ENCODE results near the gene SLC35A3. TPM values are rescaled to one million over a fixed set of nuclear protein-coding genes. Genes with fewer than 3 reads are reported as not detected.

Gene SLC35A3
- total and polyA plus RNA-seq, 11 donors = 4.4 to 10.9 (median 6.9) TPM

GRCh38 chr1:100034470-100034869 lies 64.7 kb downstream of the SLC35A3 start:
- DNase-seq = no peak
- ATAC-seq = no peak
- intact Hi-C loops (cut with DNase I) = loop anchor here in 4 of 10 donors (2.0 to 10.0 kb wide), 4 partner anchors 50 to 230 kb away; partner anchors contain the start of genes SASS6 (in 1 of the 4) and TRMT13 (in 1 of the 4)

GRCh38 chr1:100035214-100035613 lies 65.4 kb downstream of the SLC35A3 start:
- Histone ChIP-seq H3K4me3 (no peak overlapping the region), H3K9me3 (no peaks in the 10 kb centered on the region), H3K27me3 (no peaks in the 10 kb centered on the region), H3K4me1 (peaks cover 0 to 24% (median 15%) of the 10 kb centered on the region in 12 donors), H3K36me3 (no peaks in the 10 kb centered on the region), H3K27ac (no peak overlapping the region)
- intact Hi-C loops (cut with DNase I) = loop anchor here in 5 of 10 donors (2.0 to 10.0 kb wide), 6 partner anchors 50 to 230 kb away; partner anchors contain the start of genes SASS6 (in 2 of the 5), TRMT13 (in 2 of the 5) and AGL (in 1 of the 5)
- ATAC-seq = no peak
- 92 to 98% (median 96%) methylated on average over 1 of the region's 1 CpG for WGBS, 4 donors
- no peak for TF ChIP-seq POLR2A (IDR thresholded peaks at IDR 0.05)
- TF ChIP-seq, protein P1, sequence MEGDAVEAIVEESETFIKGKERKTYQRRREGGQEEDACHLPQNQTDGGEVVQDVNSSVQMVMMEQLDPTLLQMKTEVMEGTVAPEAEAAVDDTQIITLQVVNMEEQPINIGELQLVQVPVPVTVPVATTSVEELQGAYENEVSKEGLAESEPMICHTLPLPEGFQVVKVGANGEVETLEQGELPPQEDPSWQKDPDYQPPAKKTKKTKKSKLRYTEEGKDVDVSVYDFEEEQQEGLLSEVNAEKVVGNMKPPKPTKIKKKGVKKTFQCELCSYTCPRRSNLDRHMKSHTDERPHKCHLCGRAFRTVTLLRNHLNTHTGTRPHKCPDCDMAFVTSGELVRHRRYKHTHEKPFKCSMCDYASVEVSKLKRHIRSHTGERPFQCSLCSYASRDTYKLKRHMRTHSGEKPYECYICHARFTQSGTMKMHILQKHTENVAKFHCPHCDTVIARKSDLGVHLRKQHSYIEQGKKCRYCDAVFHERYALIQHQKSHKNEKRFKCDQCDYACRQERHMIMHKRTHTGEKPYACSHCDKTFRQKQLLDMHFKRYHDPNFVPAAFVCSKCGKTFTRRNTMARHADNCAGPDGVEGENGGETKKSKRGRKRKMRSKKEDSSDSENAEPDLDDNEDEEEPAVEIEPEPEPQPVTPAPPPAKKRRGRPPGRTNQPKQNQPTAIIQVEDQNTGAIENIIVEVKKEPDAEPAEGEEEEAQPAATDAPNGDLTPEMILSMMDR (IDR thresholded peaks at IDR 0.05) = no peak
- DNase-seq = no peak

More at GRCh38 chr1:100034470-100034869, 64.7 kb downstream of the SLC35A3 start:
- TF ChIP-seq, protein P1 (IDR thresholded peaks at IDR 0.05) = peak in 3 of 12 donors; percentile 12 to 20 (median 14)
- TF ChIP-seq POLR2A (IDR thresholded peaks at IDR 0.05) = no peak
- H3K36me3 ChIP-seq = no peaks in the 10 kb centered on the region
- H3K4me1 ChIP-seq = peaks cover 0 to 16% (median 9%) of the 10 kb centered on the region in 12 donors
- no peaks in the 10 kb centered on the region for H3K27me3 ChIP-seq
- no peak overlapping the region for H3K27ac ChIP-seq
- H3K4me3 ChIP-seq = no peak overlapping the region
- H3K9me3 ChIP-seq = no peaks in the 10 kb centered on the region

DNA sequence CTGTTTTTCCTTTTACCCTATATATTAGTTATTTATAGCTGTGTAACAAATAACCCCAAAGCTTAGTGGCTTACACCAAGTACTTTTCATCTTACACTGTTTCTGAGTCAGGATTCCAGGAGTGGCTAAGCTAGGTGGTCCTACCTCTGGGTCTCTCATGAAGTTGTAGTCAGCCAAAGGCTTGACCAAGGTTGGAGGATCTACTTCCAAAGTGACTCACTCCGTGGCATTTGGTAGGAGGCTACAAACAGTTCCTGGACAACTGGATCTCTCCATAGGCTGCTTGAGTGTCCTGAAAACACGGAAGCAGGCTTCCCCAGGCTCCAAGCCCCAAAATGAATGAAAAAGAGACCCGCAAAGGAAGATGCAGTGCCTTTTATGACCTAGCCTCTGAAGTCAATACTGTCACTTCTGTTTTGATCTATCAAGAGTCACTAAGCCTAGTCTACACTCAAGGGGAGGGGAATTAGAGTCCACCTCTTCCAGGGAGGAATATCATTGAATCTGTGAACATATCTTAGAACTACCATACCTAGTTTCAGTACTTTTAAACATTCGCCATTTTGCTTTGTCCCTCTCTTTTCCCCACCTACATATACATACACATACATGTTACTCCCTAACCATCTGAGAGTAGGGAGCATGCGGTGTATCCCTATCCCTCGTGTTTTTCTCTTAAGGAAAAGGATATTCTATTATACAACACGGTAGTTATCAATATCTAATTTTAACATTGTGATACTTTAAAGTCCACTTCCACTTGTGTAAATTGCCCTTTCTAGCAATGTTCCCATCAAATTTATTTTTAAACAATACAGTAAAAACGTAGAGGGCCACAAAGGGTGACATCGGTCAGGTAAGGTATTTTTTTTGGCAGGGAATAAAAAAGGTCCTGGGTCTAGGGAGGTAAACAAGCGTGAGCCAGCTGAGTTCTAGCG lies 67.2 kb downstream of the SLC35A3 start:
- peaks cover 0 to 40% (median 24%) of the 10 kb centered on the region in 12 donors for H3K4me1 ChIP-seq
- no peaks in the 10 kb centered on the region for H3K36me3 ChIP-seq
- TF ChIP-seq, protein P1 (IDR thresholded peaks at IDR 0.05) = no peak
- no peak for TF ChIP-seq POLR2A (IDR thresholded peaks at IDR 0.05)
- no peaks in the 10 kb centered on the region for H3K27me3 ChIP-seq
- ATAC-seq (peak in 1 of 4 donors; percentile 2), DNase-seq (no peak)
- H3K9me3 ChIP-seq = no peaks in the 10 kb centered on the region
- peak overlapping the region; percentile 79 to 96 (median 89) for H3K4me3 ChIP-seq
- intact Hi-C loops (cut with DNase I) = loop anchor here in 4 of 10 donors (5.0 to 10.0 kb wide), 5 partner anchors 52 to 232 kb away; partner anchors contain the start of genes SASS6 (in 2 of the 4), TRMT13 (in 2 of the 4) and AGL (in 1 of the 4)
- WGBS, 4 donors = 24 to 29% (median 25%) methylated on average over 11 of the region's 11 CpGs
- H3K27ac ChIP-seq = peak overlapping the region in 10 of 12 donors; percentile 92 to 99 (median 96)

DNA sequence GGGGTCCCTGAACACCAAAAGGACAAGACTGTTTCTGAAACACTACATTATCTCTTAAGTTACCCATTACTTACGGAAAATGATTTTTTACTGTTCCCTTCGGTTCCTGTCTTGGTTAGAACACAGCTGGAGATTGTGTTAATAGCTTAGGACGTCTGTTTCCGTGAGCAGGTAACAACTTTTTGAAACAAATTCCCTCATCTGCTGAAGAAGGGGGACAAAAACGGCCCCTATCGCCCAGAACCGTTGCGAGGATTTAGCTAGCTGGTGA lies 67.8 kb downstream of the SLC35A3 start:
- ATAC-seq (no peak), DNase-seq (no peak)
- Histone ChIP-seq H3K4me3 (peak overlapping the region; percentile 79 to 96 (median 89)), H3K4me1 (peaks cover 0 to 45% (median 24%) of the 10 kb centered on the region in 12 donors), H3K27ac (peak overlapping the region; percentile 86 to 99 (median 96)), H3K27me3 (no peaks in the 10 kb centered on the region), H3K9me3 (no peaks in the 10 kb centered on the region), H3K36me3 (no peaks in the 10 kb centered on the region)
- intact Hi-C loops (cut with DNase I) = loop anchor here in 4 of 10 donors (5.0 to 10.0 kb wide), 5 partner anchors 53 to 233 kb away; partner anchors contain the start of genes SASS6 (in 2 of the 4), TRMT13 (in 2 of the 4) and AGL (in 1 of the 4)
- WGBS, 4 donors = 0 to 1% (median 1%) methylated on average over 8 of the region's 8 CpGs
- no peak for TF ChIP-seq POLR2A (IDR thresholded peaks at IDR 0.05)
- TF ChIP-seq, protein P1 (IDR thresholded peaks at IDR 0.05) = no peak
